ENCODE results near the gene GFRA3.

Gene GFRA3

DNA sequence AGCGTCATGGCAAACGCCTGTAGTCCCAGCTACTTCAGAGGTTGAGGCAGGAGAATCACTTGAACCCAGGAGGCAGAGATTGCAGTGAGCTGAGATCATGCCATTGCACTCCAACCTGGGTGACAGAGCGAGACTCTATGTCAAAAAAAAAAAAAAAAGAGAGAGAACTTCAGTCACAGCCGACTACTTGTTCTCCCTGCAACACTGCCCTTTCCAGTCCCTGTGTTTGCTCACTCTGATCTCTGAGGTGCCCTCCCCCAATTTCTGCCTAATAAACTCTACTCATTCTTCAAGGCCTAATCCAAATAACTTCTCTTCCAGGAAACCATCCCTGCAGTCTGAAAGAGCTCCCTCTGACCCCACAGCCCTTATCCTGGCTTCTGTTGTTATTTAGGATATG is 28.1 kb downstream of the GFRA3 start:
- FAIRE-seq: no peak

GRCh38 chr5:138245717-138246116 is 28.7 kb downstream of the GFRA3 start:
- no peak for FAIRE-seq

GRCh38 chr5:138243794-138244193 is 30.6 kb downstream of the GFRA3 start:
- FAIRE-seq: no peak

DNA sequence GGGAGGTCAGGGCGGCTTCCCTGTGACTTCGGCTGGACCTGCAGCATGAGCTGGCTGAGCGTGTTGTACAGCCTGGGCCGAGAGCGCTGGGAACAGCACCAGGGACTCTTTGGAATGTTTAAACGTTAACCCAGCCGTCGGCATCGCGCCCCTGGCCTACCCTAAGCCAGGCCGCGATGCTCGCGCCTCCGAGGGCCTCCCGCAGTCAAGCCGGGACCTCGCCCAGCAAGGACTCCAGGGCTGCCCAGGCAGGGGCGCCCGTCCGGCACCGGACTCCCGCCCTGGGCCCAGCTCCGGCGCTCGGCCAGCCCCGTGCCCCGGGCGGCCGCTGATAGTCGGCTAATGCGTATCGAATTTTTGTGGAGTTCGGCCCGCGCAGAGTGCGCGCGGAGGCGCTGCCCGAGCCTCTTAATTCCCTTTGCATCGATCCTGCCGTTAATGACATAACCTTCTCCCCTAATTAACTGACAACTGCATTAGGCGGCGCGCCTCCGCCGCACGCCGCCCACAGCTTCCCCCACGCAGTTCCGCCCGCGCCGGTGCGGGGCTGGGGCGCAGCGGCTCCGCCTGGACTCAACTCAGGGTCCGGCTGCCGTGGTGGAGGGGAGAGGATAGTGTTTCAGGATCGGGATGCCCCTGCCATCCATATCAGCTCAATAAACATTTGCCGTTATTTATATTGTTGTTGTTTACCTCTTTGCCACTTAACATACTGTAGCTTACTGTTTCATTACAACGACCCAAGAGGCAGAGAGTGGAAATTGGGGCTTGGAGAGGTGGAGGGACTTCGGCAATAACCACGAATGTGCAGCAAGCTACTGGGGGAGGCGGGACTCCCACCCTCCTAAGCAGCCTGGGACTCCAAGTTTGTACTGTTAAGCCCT is 32.5 kb downstream of the GFRA3 start:
- no peak for FAIRE-seq

- FAIRE-seq: no peak
Observed at GRCh38 chr5:138240650-138241385, 33.6 kb downstream of the GFRA3 start.

DNA sequence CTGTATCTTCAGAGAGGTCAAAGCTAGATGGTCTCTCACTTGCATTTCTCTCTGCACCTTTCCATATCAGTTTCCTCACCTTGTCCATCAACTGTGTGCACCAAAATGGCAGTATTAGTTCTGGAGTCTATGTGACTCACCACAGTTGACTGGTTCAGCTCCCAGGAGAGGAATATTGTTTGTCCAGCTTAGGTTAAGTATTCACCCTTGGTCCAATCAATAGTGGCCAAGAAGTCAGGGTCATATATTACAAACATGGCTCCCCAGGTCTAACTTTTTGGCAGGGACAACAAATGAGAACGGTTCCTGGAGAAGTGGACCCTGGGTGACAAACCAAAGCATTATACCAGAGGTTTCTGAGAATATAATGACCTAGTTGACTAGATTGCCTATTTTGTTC is 36.4 kb downstream of the GFRA3 start:
- no peak for FAIRE-seq

- FAIRE-seq: no peak
Observed at GRCh38 chr5:138234651-138235050, 39.8 kb downstream of the GFRA3 start.

- FAIRE-seq: no peak
Observed at GRCh38 chr5:138233280-138233679, 41.1 kb downstream of the GFRA3 start.

DNA sequence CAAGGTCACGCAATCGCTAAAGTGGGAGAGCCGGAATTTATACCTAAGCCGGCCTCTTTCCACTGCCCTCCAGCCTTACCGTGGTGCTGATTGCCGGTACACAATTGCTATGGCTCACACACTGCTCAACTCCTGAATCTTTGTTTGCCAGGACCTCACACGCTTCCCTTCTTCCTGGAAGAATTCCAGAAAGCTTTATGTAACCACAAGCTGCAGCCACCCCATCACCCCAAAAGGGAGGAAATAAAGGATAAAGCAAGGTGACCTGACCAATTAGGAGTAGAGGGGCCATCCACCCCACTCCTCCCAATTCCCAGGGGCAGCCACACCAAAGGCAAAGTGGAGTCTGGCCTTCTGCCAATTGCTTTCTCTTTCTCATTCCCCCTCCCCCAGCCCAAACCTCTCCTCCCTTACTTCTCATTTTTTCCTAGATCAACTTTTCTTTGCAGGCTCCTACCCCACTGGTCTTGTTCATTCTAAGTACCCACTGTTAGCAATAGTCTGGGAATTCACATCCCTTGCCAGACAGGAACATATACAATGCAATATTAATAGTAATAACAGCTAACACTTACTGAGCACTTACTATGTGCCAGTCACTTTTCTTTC is 43.3 kb downstream of the GFRA3 start:
- no peak for FAIRE-seq

- FAIRE-seq: no peak
Observed at GRCh38 chr5:138230261-138230660, 44.2 kb downstream of the GFRA3 start.

DNA sequence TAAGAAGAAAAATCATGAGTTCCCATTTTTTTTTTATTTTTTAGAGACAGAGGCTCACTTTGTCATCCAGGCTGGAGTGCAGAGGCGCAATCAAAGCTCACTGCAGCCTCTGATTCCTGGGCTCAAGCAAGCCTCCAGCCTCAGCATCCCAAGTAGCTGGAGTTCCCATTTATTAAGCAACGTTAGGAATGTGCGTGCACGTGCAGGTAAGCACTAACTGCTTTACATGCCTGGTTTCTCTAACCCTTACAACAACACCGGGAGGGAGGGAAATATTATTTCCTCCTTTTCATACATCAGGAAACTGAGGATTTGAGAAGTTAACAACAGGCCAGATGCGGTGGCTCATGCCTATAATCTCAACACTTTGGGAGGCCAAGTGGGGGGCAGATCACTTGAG is 45.0 kb downstream of the GFRA3 start:
- no peak for FAIRE-seq

DNA sequence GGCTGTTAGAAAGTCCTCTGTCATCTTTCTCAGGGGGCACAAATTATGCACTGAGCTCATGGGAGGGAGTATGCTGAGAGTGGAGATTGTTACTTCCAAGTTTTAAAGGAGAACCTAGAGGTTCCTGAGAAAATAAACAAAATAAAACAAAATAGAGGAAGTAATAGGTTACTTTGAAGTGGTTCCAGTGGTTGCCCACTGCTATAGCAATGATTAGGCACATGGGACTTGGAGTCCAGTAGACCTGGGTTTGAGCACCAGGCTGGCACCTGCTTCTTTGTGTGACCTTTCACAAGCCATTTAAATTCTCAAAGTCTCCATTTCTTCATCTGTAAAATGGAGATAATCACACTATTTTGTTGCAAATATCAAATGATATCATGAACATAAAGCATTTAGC is 47.5 kb downstream of the GFRA3 start:
- FAIRE-seq: no peak

GRCh38 chr5:138224712-138225111 is 49.7 kb downstream of the GFRA3 start:
- no peak for FAIRE-seq

DNA sequence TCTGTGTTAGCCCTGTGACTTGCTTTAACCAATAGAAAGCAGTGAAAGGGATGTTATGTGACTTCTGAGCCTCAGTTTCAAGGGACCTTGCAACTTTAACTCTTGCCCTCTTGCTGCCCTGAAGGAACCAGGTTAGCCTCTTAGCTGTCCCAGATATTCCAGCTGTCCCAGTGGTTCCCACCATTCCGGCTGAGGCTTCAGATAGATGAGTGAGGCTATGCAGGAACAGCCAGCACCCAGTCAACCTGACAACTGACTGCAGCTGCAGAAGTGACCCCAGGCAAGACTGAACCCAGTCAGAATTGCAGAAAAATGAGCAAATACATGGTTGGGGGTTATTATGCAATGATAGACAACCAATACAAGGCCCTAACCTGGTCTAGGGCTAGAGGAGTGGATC is 50.9 kb downstream of the GFRA3 start:
- no peak for FAIRE-seq

GRCh38 chr5:138216799-138217198 is 57.6 kb downstream of the GFRA3 start:
- no peak for FAIRE-seq

DNA sequence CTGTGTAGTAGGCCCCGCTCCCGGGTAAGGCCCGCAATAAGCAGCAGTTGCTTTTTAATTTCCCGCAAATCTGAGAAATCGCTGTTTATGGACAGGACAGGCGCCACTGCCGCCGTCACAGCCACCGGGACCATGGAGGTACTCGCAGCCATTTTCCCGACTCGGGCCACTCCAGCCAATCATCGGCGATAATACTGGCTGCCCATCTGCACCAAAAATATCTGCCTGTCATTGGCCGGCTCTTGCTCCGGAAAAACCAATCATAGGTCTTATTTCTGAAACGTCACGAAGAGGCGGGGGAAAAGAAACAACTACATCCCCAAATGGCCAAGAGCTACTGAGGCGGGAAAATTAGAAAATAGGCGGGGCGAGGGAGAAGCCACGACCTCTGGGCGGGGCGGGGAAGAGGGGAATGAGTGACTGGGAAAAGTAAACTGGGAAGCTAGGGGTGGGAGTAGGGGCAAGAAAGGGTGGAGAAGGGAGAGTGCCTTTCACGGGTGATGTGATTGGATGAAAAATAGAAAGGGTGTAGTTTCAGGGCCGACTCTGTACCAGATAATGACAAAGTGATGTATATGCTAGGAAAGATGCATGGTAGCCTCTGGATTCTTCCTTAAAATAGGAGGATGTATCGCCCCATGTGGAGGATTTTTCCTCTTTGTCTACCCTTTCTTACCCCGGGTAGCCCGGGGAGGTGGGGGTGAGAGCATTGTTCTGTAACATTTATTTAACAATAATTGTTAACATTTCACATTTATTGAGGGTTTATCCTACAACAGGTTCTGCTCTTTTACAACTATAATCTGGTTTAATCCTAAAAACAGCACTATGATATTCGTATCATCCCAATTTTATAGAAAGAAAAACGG is 61.0 kb downstream of the GFRA3 start, which contains the start of gene CDC23:
CDC23 (minus strand) TSS at position 163 of the 869 bp plus-strand sequence; CDS start at position 152, 11 bp downstream.
- peak; percentile 97 for FAIRE-seq

DNA sequence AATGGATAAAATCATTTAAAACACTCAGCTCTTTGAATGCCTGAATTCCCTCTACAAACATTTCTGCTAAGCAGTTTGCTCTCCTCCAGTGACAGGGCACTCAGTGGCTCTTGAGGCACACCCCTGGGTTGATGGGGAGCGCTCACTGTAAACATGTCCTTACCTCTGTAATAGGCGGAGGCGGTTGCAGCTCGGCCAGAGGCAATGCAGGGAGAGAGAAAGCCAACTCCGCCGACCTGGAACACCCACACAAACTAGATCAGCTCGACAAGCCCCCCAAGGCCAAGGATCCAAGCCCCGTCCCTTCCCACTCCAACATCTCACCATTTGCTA is 61.6 kb downstream of the GFRA3 start:
- no peak for FAIRE-seq

DNA sequence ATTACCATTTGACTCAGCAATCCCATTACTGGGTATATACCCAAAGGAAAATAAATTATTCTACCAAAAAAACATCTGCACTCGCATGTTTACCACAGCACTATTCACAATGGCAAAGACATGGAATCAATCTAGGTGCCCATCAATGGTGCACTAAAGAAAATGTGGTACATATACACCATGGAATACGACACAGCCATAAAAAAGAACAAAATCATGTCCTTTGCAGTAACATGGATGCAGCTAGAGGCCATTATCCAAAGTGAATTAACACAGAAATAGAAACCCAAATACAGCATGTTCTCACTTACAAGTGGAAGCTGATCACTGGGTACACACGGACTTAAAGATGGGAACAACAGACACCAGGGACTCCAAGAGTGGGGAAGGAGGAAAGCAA is 63.4 kb downstream of the GFRA3 start:
- FAIRE-seq: no peak
